HEK293T (cell line): ENCODE results near the gene TARBP2.

Experiments
- CTCF ChIA-PET: fragments of 350-600 bp; formaldehyde crosslinking; extraction: SDS; loops from one replicate; lab custom pipeline; 2021; ENCODE audit warnings: antibody characterized with exemption, inconsistent platforms; lab: Yijun Ruan, JAX
- POLR2A ChIA-PET: fragments of 350-600 bp; formaldehyde crosslinking; extraction: SDS; loops from one replicate; lab custom pipeline; 2020; ENCODE audit warnings: antibody characterized with exemption, inconsistent platforms; lab: Yijun Ruan, JAX
- DNase-seq: peaks from one replicate; pipeline ENCODE4 v3.0.0; 2012; ENCODE audit warnings: mixed read lengths; ENCODE audit errors: extremely low spot score
- ARNT ChIP-seq: fragments of 450-650 bp; IDR thresholded peaks from 2 replicates; pipeline ENCODE4 v1.6.1; 2017; ENCODE audit warnings: mild to moderate bottlenecking
- BHLHE40 ChIP-seq: fragments of 450-650 bp; IDR thresholded peaks from 2 replicates; pipeline ENCODE4 v1.6.1; 2016; ENCODE audit warnings: mild to moderate bottlenecking, moderate library complexity, borderline replicate concordance
- CTBP1 ChIP-seq: fragments of 450-650 bp; IDR thresholded peaks from 2 replicates; pipeline ENCODE4 v1.6.1; 2016; ENCODE audit warnings: borderline replicate concordance
- ELF4 ChIP-seq: fragments of 450-650 bp; IDR thresholded peaks from 2 replicates; pipeline ENCODE4 v1.6.1; 2017; ENCODE audit warnings: antibody characterized with exemption
- FOXA1 ChIP-seq: fragments of 450-650 bp; IDR thresholded peaks from 2 replicates; pipeline ENCODE4 v1.6.1; 2016; ENCODE audit warnings: mild to moderate bottlenecking
- FOXK2 ChIP-seq: fragments of 450-650 bp; IDR thresholded peaks from 2 replicates; pipeline ENCODE4 v1.6.1; 2016; ENCODE audit warnings: mild to moderate bottlenecking
- FOXM1 ChIP-seq: fragments of 450-650 bp; IDR thresholded peaks from 2 replicates; pipeline ENCODE4 v1.6.1; 2017; ENCODE audit warnings: mild to moderate bottlenecking, borderline replicate concordance
- HDGF ChIP-seq: fragments of 450-650 bp; IDR thresholded peaks from 2 replicates; pipeline ENCODE4 v1.6.1; 2017; ENCODE audit warnings: antibody characterized with exemption, borderline replicate concordance
- L3MBTL2 ChIP-seq: fragments of 450-650 bp; conservative IDR thresholded peaks from 2 replicates; pipeline ENCODE4 v1.6.1; 2016; ENCODE audit warnings: mild to moderate bottlenecking
- LEF1 ChIP-seq: fragments of 450-650 bp; IDR thresholded peaks from 2 replicates; pipeline ENCODE4 v1.6.1; 2017; ENCODE audit warnings: mild to moderate bottlenecking, borderline replicate concordance
- NFRKB ChIP-seq: fragments of 450-650 bp; IDR thresholded peaks from 2 replicates; pipeline ENCODE4 v1.6.1; 2016; ENCODE audit warnings: mild to moderate bottlenecking, moderate library complexity
- PKNOX1 ChIP-seq: fragments of 450-650 bp; IDR thresholded peaks from 2 replicates; pipeline ENCODE4 v1.6.1; 2016
- SP1 ChIP-seq: fragments of 450-650 bp; IDR thresholded peaks from 2 replicates; pipeline ENCODE4 v1.6.1; 2017
- SUZ12 ChIP-seq: fragments of 450-650 bp; IDR thresholded peaks from 2 replicates; pipeline ENCODE4 v1.6.1; 2016; ENCODE audit warnings: mild to moderate bottlenecking
- TARDBP ChIP-seq: fragments of 450-650 bp; IDR thresholded peaks from 2 replicates; pipeline ENCODE4 v1.6.1; 2016
- ZNF384 ChIP-seq: fragments of 450-650 bp; IDR thresholded peaks from 2 replicates; pipeline ENCODE4 v1.6.1; 2016

Gene TARBP2

GRCh38 chr12:53500776-53501614 lies at the start of gene TARBP2:
Gene TARBP2, plus strand, starts transcription at chr12:53501283. Its CDS starts 126 bp downstream, at chr12:53501409.
- ChIA-PET CTCF (interaction anchor here (0.5 to 1.3 kb wide), 9 partner anchors 18 to 615 kb away, joined by 3 to 6 read pairs (median 4); partner anchors contain the start of gene AAAS), POLR2A (interaction anchor here (0.6 to 5.8 kb wide), 55 partner anchors 9 to 855 kb away, joined by 3 to 81 read pairs (median 5); partner anchors contain the start of genes AAAS, ATP5MC2, ESPL1 and MYG1)
- TF ChIP-seq L3MBTL2 (peak; percentile 93), ARNT (no peak; the same call in 1 of the 2 replicates), ELF4 (no peak; the same call in 1 of the 2 replicates), ZNF384 (no peak), HDGF (peak; percentile 94)
- DNase-seq = peak; percentile 92

- POLR2A ChIA-PET = interaction anchor here (0.7 to 1.3 kb wide), 5 partner anchors 11 to 130 kb away, joined by 3 to 4 read pairs (median 3); partner anchors contain the start of genes AAAS and TARBP2
- CTCF ChIA-PET = interaction anchor here (1.4 kb wide), 1 partner anchor 11 kb away, joined by 7 read pairs; the partner anchor contains the start of gene PRR13
These were observed 49.4 kb upstream of the TARBP2 start, which contains the start of gene PCBP2 for GRCh38 chr12:53451661-53452158. Gene PCBP2, plus strand, starts transcription at chr12:53452102. Its CDS starts 2,699 bp downstream, at chr12:53454801.

GRCh38 chr12:53452159-53453077 lies 48.7 kb upstream of the TARBP2 start:
- POLR2A ChIA-PET = interaction anchor here (1.0 to 2.5 kb wide), 3 partner anchors 11 to 131 kb away, joined by 3 to 8 read pairs (median 4); partner anchors contain the start of genes AAAS, PRR13 and TARBP2
- TF ChIP-seq FOXK2 (no peak), SP1 (no peak), FOXM1 (peak; percentile 10; the same call in 1 of the 2 replicates), FOXA1 (no peak), NFRKB (0 out of 2 replicates have a peak, but pooled peaks have one; percentile 34), CTBP1 (0 out of 2 replicates have a peak, but pooled peaks have one; percentile 26), ARNT (no peak), L3MBTL2 (peak; percentile 45)
- CTCF ChIA-PET = interaction anchor here (0.6 kb wide), 1 partner anchor 131 kb away, joined by 3 read pairs; the partner anchor contains the start of gene AAAS

More at GRCh38 chr12:53451661-53452158, 49.4 kb upstream of the TARBP2 start, which contains the start of gene PCBP2:
- peak; percentile 95 for DNase-seq
- TF ChIP-seq HDGF (0 out of 2 replicates have a peak, but pooled peaks have one; percentile 26), PKNOX1 (peak; percentile 34; the same call in 1 of the 2 replicates), ELF4 (peak; percentile 74), L3MBTL2 (no peak), ZNF384 (no peak), FOXA1 (no peak), LEF1 (no peak), BHLHE40 (no peak), TARDBP (no peak), ARNT (0 out of 2 replicates have a peak, but pooled peaks have one; percentile 16), FOXM1 (no peak), NFRKB (no peak)

DNA sequence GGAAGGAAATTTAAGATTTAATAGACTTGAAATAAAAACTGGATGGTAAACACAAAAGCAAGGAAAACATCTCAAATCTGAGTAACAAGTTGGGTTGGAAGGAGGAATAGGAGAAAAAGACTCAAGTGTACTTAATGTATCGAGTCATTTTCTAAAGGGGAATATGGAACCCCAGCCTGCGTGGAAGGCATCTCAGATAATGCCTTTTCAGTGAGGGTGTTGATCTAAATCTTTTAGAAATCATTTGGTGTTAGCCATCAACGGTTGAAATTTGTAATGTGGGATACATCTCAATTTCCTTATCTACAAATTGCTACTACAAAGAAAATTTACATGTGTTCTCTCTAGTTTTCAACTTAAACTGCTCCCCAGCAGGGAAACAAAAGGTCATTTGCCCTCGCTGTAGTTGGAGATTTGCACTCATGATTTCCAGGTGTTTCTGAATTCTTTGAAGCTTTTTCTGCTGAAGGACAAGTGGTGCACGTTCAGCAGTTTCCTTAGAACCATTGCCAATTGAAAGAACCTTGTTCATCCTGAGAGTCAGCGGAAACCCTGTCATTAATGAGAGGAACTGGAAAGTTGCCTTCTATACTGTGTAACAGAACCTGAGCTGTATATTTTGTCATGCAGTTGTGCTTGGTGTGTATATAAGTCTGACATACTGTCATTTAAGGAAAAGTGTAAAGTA lies 47.0 kb upstream of the TARBP2 start:
- POLR2A ChIA-PET = interaction anchor here (1.1 to 2.5 kb wide), 7 partner anchors 11 to 133 kb away, joined by 3 to 8 read pairs (median 5); partner anchors contain the start of genes AAAS, PRR13 and TARBP2
- TF ChIP-seq CTBP1 (no peak), FOXM1 (no peak), ARNT (no peak)
- CTCF ChIA-PET = no interaction called here
- no peak for DNase-seq

More at GRCh38 chr12:53452159-53453077, 48.7 kb upstream of the TARBP2 start:
- peak; percentile 71 for DNase-seq

DNA sequence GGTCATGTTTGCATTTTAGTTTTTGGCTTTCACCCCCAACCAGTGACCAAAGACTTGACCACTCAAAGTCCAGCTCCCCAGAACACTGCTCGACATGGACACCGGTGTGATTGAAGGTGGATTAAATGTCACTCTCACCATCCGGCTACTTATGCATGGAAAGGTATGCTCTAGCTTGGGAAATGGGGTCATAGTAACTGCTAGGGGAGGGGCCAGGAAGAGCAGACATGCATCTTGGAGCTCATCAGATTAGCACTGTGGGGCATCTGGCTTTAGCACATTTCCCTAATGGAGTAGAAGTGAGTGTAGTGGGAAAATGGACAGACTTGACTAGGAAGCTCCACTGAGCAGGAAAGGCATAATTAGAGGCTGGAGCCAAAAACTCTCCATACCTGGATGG lies 46.4 kb upstream of the TARBP2 start:
- ChIA-PET POLR2A (interaction anchor here (1.1 to 2.5 kb wide), 6 partner anchors 10 to 46 kb away, joined by 3 to 8 read pairs (median 5); partner anchors contain the start of genes PRR13 and TARBP2), CTCF (interaction anchor here (1.4 kb wide), 1 partner anchor 22 kb away, joined by 3 read pairs; no protein-coding TSS in a partner anchor)
- TF ChIP-seq FOXA1 (no peak), LEF1 (no peak), SUZ12 (no peak), L3MBTL2 (no peak), CTBP1 (no peak), FOXK2 (no peak), ELF4 (no peak), BHLHE40 (no peak)

More for the DNA sequence above, 46.4 kb upstream of the TARBP2 start:
- DNase-seq = no peak
